Loucy (cell line): ENCODE measurements around the gene PCCB.

Experiments used
- H2AFZ ChIP-seq: fragments of 200-600 bp; sonication (generic); 2 replicates; pipeline ENCODE4 v1.6.0; 2016; ENCODE audit warnings: antibody characterized with exemption, mild to moderate bottlenecking, low read length, moderate library complexity
- H3F3A ChIP-seq: fragments of 200-600 bp; 2 replicates; pipeline ENCODE4 v1.6.0; 2016; ENCODE audit warnings: antibody characterized with exemption, low read depth, mild to moderate bottlenecking
- H3K27me3 ChIP-seq: fragments of 200-600 bp; sonication (generic); 2 replicates; pipeline ENCODE4 v1.6.1; 2014; ENCODE audit warnings: low read length, mild to moderate bottlenecking; ENCODE audit not compliant: insufficient read depth, poor library complexity, severe bottlenecking
- H3K36me3 ChIP-seq: fragments of 200-600 bp; sonication (generic); 2 replicates; pipeline ENCODE4 v1.6.1; 2016; ENCODE audit warnings: low read length; ENCODE audit not compliant: insufficient read depth
- H3K4me1 ChIP-seq: fragments of 200-600 bp; sonication (generic); 2 replicates; pipeline ENCODE4 v1.5.1; 2014; ENCODE audit warnings: low read length, mild to moderate bottlenecking; ENCODE audit not compliant: insufficient read depth, poor library complexity, severe bottlenecking
- H3K4me2 ChIP-seq: fragments of 200-600 bp; sonication (generic); 2 replicates; pipeline ENCODE4 v1.6.0; 2014; ENCODE audit warnings: antibody characterized with exemption, low read length, low read depth, mild to moderate bottlenecking; ENCODE audit not compliant: poor library complexity, severe bottlenecking
- H3K4me3 ChIP-seq: fragments of 200-600 bp; sonication (generic); 2 replicates; pipeline ENCODE4 v1.5.1; 2014; ENCODE audit warnings: low read length, mild to moderate bottlenecking, mixed read lengths; ENCODE audit not compliant: poor library complexity, severe bottlenecking
- H3K79me2 ChIP-seq: fragments of 200-600 bp; sonication (generic); 2 replicates; pipeline ENCODE4 v1.6.1; 2014; ENCODE audit warnings: low read length; ENCODE audit not compliant: insufficient read depth
- H3K9ac ChIP-seq: fragments of 200-600 bp; sonication (generic); 2 replicates; pipeline ENCODE4 v1.6.0; 2014; ENCODE audit warnings: mild to moderate bottlenecking, low read depth, low read length, moderate library complexity; ENCODE audit not compliant: poor library complexity, severe bottlenecking
- H3K9me2 ChIP-seq: fragments of 200-600 bp; sonication (generic); replicated peaks from 2 replicates; pipeline ENCODE4 v1.6.1; 2016; ENCODE audit warnings: low read depth, low read length, mixed read lengths
- H3K9me3 ChIP-seq: fragments of 200-600 bp; sonication (generic); 2 replicates; pipeline ENCODE4 v1.6.1; 2014; ENCODE audit warnings: mild to moderate bottlenecking, antibody characterized with exemption, low read length, low read depth; ENCODE audit not compliant: insufficient read depth
- H4K20me1 ChIP-seq: fragments of 200-600 bp; sonication (generic); 2 replicates; pipeline ENCODE4 v1.6.0; 2014; ENCODE audit warnings: antibody characterized with exemption, low read length, mild to moderate bottlenecking; ENCODE audit not compliant: insufficient read depth, poor library complexity, severe bottlenecking
- EZH2phosphoT487 ChIP-seq: fragments of 200-600 bp; IDR thresholded peaks from 2 replicates; pipeline ENCODE4 v1.6.1; 2018; ENCODE audit warnings: antibody characterized with exemption, mild to moderate bottlenecking, moderate library complexity, borderline replicate concordance
- TF ChIP-seq, protein P1 (sequence below): fragments of 200-600 bp; sonication (generic); conservative IDR thresholded peaks from 2 replicates; pipeline ENCODE4 v1.5.1; 2014; ENCODE audit warnings: mild to moderate bottlenecking, antibody characterized with exemption, low read length

The PCCB gene

GRCh38 chr3:136239094-136239493 lies 11.0 kb upstream of the PCCB start:
- H3K9me2 ChIP-seq = no peaks in the 10 kb centered on the region
- H4K20me1 ChIP-seq = no peaks in the 10 kb centered on the region
- no peak overlapping the region for H3K9ac ChIP-seq
- no peaks in the 10 kb centered on the region for H3K4me1 ChIP-seq
- TF ChIP-seq EZH2phosphoT487 = no peak
- TF ChIP-seq, protein P1, sequence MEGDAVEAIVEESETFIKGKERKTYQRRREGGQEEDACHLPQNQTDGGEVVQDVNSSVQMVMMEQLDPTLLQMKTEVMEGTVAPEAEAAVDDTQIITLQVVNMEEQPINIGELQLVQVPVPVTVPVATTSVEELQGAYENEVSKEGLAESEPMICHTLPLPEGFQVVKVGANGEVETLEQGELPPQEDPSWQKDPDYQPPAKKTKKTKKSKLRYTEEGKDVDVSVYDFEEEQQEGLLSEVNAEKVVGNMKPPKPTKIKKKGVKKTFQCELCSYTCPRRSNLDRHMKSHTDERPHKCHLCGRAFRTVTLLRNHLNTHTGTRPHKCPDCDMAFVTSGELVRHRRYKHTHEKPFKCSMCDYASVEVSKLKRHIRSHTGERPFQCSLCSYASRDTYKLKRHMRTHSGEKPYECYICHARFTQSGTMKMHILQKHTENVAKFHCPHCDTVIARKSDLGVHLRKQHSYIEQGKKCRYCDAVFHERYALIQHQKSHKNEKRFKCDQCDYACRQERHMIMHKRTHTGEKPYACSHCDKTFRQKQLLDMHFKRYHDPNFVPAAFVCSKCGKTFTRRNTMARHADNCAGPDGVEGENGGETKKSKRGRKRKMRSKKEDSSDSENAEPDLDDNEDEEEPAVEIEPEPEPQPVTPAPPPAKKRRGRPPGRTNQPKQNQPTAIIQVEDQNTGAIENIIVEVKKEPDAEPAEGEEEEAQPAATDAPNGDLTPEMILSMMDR = no peak
- no peak overlapping the region for H3K4me3 ChIP-seq
- no peak overlapping the region for H3K4me2 ChIP-seq
- no peaks in the 10 kb centered on the region for H3K79me2 ChIP-seq
- no peaks in the 10 kb centered on the region for H3K36me3 ChIP-seq
- H3K9me3 ChIP-seq = no peaks in the 10 kb centered on the region
- H3K27me3 ChIP-seq = no peaks in the 10 kb centered on the region
- no peaks in the 10 kb centered on the region for H3F3A ChIP-seq
- no peak overlapping the region for H2AFZ ChIP-seq

- Histone ChIP-seq H3K4me1 (peaks cover 9% of the 10 kb centered on the region), H3K9ac (no peak overlapping the region), H2AFZ (no peak overlapping the region), H3F3A (no peaks in the 10 kb centered on the region), H3K9me2 (no peaks in the 10 kb centered on the region), H3K9me3 (no peaks in the 10 kb centered on the region), H3K4me3 (no peak overlapping the region), H3K79me2 (peaks cover 2% of the 10 kb centered on the region), H3K4me2 (no peak overlapping the region), H4K20me1 (no peaks in the 10 kb centered on the region), H3K27me3 (no peaks in the 10 kb centered on the region), H3K36me3 (no peaks in the 10 kb centered on the region)
- TF ChIP-seq EZH2phosphoT487 = no peak
- TF ChIP-seq, protein P1 = no peak
These were observed 4.4 kb upstream of the PCCB start for GRCh38 chr3:136245691-136246090.

GRCh38 chr3:136247436-136247835 lies 2.7 kb upstream of the PCCB start:
- peaks cover 19% of the 10 kb centered on the region for H3K79me2 ChIP-seq
- no peaks in the 10 kb centered on the region for H3K9me2 ChIP-seq
- H3K4me1 ChIP-seq = peaks cover 23% of the 10 kb centered on the region
- no peaks in the 10 kb centered on the region for H3K27me3 ChIP-seq
- H3K4me2 ChIP-seq = no peak overlapping the region
- H4K20me1 ChIP-seq = no peaks in the 10 kb centered on the region
- no peak overlapping the region for H3K4me3 ChIP-seq
- peak overlapping the region; percentile 18 for H3K9ac ChIP-seq
- no peak for TF ChIP-seq EZH2phosphoT487
- TF ChIP-seq, protein P1 = no peak
- peak overlapping the region; percentile 42 for H2AFZ ChIP-seq
- no peaks in the 10 kb centered on the region for H3K36me3 ChIP-seq
- H3K9me3 ChIP-seq = no peaks in the 10 kb centered on the region
- no peaks in the 10 kb centered on the region for H3F3A ChIP-seq
